NCI-H1694 (cell line): ENCODE results near the gene NKAIN2.
A peak's percentile ranks its signal among the peaks of the same experiment; 100 is the strongest.
"Not testable (repeated sequence)": the region's sequence is repeated elsewhere in the genome, so short reads cannot be mapped to it uniquely, and the experiment has no call there.

Source experiments
- DNase-seq: peaks from one replicate; lab custom pipeline; 2025; lab: John Stamatoyannopoulos, UW

The NKAIN2 gene

DNA sequence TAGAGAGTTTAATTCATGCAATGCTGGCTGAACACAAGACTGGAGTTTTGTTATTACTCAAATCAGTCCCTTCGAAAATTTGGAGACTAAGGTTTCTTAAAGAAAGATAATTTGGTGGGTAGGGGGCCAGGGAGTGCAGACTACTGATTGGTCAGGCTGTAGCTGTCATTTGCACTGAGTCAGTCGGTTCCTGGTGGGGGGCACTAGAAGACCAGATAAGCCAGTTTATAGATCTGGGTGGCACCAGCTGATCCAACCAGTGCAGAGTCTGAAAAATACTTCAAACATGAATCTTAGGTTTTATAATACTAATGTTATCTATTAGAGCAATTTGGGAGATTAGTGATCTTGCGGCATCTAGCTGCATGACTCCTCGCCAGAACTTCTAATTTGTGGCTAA is 530.7 kb downstream of the NKAIN2 start:
- no peak for DNase-seq

- DNase-seq = no peak
Measured at GRCh38 chr6:124339610-124340334, 536.1 kb downstream of the NKAIN2 start.

DNA sequence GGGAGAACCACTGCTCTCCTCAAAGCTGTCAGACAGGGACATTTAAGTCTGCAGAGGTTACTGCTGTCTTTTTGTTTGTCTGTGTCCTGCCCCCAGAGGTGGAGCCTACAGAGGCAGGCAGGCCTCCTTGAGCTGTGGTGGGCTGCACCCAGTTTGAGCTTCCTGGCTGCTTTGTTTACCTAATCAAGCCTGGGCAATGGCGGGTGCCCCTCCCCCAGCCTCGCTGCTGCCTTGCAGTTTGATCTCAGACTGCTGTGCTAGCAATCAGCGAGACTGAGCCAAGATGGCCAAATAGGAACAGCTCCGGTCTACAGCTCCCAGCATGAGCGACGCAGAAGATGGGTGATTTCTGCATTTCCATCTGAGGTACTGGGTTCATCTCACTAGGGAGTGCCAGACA is 544.7 kb downstream of the NKAIN2 start:
- not testable (repeated sequence) for DNase-seq

DNA sequence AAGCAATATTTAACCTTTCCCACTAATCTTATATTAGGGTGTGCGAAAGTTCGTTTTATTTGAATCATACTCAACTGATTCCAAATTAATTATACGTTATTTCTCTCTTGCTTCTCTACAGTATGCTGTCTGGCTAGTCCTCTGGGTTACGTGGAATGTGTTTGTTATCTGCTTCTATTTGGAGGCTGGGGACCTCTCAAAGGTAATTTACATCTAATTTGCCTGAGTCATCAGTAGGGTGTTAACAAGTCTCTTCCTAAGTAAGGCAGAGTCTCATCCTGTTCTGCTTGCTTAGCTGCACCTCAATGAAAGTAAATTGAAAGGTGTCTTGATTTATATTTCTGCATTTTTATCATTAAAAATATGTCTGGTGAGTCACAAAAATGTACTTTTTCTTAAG is 551.5 kb downstream of the NKAIN2 start:
- no peak for DNase-seq

DNA sequence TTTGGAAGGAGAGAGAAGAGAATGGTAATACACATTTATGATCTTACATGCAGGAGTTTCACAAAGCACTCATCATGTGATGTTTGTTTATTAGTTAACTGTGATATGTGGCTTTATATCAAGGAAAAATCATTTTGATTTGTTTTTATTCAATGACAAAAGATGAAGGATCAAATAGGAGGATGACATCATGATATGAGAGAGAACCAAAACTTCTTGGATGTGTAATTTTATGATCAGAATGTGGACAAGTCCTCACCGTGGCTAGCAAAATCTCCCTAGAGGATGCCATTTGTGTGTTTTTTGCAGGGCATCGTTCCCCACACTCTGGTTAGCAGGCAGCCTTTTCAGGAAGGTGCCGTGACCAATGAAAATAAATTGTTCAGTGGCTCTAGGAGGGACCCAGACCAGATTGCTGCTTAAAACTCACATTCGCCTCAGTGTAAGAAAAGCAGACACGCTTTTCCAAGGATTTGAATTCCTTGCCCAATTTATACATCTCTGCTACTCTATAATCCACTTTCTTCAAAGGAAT is 552.7 kb downstream of the NKAIN2 start:
- DNase-seq = no peak

DNA sequence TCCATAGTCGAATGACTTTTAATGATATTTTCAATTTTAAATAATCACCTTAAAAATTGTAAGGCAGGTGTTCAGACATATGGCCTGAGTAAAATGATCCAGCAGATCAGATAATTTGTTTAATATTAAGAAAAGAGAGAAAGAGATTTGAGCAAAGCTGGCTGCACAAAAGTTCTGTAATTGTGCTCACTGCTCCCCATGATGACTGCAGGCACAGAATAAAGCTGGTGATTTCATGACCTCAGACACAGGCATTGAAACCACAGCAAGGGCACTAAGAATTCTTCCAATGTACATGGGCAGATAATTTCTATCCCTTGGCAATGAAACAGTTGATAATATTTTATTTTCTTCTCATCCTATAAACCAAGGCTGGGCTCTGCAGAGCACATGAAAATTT is 553.1 kb downstream of the NKAIN2 start:
- no peak for DNase-seq

DNA sequence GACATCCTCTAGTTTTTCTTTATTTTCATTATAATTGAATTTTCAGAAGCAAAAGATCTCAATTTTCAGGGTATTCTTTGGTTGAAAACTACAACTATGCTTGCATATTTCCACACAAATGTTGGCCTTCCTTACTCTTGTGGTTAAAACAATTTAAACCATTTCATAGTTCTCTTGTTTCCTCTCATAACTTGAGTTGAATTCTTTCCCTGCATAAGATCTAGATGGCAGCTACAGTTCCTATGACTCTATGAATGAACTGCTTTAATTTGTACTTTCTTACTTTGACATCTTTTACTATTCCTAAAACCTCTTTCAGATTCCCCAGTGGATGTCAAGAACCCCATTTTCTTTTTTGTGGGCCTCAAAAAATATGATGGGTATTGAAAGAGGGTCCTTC is 564.5 kb downstream of the NKAIN2 start:
- no peak for DNase-seq

DNA sequence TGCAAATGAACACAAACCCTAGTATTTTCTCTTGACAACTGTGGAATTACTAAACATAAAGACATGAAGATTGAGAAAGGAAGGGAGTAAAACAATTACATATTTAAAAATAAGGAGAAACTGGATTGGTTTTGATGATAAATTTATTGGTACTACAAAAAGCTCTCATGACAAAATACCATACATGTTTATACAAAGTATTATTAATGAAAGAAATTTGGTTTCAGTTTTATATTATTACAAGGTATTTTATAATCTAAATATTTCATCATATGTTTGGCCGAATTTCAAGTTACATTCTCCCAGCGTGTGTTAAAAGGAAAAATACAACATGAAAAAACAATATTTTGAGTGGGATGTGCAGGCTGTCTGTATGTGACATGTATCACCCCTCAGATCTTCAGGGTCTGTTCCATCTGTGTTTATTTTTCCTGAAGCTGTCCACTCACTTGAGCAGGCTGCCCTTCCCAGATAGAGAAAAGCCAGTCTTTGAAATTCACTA is 568.4 kb downstream of the NKAIN2 start:
- DNase-seq = no peak

DNA sequence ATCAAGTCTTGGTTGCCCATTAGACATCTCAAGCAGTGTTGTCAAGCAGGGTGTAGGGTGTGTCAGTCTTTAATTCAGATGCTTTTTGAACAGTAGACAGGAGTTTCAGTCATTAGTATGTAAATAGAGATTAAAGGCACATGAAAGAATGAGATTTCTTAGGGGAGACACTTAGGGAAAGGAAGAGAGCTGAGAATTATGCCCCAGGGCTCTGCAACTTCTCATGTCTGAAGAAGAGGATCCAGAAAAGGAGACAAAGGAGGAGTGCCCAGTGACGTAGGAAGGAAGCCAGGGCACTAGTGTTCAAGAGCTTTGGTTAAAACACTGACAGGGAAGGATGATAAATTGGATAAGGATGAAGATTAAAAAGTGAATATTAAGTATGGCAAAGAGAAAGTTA is 569.7 kb downstream of the NKAIN2 start:
- DNase-seq = no peak

DNA sequence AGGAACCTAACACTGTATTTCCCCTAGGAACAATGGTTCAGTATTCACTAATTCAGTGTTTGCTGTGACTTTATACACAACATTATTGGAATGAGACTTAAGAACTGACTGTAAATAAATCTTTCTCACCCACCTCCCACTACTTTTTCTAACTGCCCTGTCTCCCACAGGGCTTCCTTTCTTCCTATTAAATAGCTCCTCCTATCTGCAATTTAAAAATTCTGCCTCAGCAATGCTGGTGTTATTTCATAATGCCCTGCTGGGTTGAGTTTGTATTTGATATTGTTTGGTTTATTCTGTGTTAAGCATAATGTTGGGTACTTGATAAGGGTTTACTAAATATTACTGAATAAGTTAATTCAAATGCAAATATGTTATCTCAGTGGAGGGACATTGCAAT is 585.5 kb downstream of the NKAIN2 start:
- DNase-seq = no peak

DNA sequence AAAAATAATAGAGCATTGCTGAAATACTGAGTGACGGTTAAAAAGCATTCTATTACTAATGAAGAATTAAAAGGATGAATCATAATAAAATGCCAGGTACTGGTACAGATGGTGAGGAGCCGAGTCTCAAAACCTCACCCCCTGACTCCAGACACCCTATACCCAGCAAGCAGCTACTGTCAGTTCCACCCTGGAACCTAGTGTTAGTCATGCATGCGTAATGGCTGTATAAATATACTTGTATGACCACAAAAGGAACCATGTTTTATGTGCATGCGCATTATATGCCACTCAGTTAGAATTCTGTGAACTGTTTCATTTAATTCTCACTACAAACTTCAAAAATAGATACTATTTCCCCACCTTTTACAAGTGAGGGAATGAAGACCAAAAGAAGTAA is 589.9 kb downstream of the NKAIN2 start:
- DNase-seq = no peak

GRCh38 chr6:124396361-124396760 is 592.7 kb downstream of the NKAIN2 start:
- no peak for DNase-seq

DNA sequence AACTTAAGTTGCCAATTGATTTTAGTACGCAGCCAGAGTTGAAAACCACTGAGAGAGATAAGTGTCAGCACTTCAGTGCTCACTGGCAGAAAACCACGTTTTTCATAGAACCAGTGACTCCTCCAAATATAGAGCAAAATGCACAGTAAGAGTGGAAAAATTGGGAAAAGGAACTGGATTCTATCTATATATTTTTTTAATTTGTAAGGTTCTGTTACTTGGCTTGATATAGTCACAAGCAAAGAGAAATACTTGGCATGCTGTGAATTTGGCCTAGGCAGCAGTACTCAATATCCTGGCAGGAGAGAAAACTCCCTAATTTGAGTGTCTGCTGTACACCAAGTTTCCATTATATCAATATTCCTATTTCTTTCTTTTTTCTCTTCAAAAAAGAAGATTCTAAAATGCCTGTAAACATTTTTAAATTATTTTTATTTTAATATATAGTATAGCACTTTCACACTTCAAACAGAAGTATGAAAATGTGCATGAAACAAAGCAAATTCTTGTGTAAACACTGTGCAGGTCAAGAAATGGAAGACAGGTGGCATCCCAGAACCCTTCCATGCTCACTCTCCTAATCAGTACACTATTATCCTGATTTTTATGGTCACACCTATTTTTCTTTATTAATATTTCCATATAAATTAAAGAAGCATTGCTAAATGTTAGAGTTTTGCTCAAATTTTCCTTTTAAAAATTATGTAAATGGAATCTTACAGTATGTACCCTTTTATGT is 596.8 kb downstream of the NKAIN2 start:
- DNase-seq = no peak

DNA sequence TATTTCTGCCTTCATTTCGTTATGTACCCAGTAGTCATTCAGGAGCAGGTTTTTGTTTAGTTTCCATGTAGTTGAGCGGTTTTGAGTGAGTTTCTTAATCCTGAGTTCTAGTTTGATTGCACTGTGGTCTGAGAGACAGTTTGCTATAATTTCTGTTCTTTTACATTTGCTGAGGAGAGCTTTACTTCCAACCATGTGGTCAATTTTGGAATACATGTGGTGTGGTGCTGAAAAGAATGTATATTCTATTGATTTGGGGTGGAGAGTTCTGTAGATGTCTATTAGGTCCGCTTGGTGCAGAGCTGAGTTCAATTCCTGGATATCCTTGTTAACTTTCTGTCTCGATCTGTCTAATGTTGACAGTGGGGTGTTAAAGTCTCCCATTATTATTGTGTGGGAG is 606.8 kb downstream of the NKAIN2 start:
- not testable (repeated sequence) for DNase-seq

DNA sequence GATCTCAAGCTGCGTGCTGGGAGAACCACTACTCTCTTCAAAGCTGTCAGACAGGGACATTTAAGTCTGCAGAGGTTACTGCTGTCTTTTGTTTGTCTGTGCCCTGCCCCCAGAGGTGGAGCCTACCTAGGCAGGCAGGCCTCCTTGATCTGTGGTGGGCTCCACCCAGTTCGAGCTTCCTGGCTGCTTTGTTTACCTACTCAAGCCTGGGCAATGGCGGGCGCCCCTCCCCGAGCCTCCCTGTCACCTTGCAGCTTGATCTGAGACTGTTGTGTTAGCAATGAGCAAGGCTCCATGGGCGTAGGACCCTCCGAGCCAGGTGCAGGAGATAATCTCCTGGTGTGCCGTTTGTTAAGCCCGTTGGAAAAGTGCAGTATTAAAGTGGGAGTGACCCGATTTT is 609.0 kb downstream of the NKAIN2 start:
- not testable (repeated sequence) for DNase-seq

GRCh38 chr6:124420116-124420840 is 616.6 kb downstream of the NKAIN2 start:
- peak; percentile 25 for DNase-seq

DNA sequence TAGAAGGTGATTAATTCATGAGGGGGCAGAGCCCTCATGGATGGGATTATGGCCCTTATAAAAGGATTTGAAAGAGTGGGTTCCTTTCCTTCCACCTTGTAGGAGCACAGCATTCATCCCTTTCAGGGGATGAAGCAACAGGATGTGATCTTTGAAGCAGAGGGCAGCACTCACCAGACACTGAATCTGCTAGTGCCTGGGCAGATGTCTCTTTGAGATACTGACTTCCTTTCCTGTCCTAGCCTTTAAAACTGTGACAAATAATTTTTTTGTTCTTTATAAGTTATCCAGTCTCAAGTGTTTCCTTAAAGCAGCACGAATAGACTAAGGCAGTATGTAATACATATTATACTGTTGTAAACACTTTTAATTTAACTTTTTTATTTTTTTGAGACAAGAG is 620.0 kb downstream of the NKAIN2 start:
- no peak for DNase-seq

GRCh38 chr6:124430740-124431318 is 627.2 kb downstream of the NKAIN2 start:
- DNase-seq = no peak

- DNase-seq = no peak
Measured at GRCh38 chr6:124432620-124433019, 629.0 kb downstream of the NKAIN2 start.

DNA sequence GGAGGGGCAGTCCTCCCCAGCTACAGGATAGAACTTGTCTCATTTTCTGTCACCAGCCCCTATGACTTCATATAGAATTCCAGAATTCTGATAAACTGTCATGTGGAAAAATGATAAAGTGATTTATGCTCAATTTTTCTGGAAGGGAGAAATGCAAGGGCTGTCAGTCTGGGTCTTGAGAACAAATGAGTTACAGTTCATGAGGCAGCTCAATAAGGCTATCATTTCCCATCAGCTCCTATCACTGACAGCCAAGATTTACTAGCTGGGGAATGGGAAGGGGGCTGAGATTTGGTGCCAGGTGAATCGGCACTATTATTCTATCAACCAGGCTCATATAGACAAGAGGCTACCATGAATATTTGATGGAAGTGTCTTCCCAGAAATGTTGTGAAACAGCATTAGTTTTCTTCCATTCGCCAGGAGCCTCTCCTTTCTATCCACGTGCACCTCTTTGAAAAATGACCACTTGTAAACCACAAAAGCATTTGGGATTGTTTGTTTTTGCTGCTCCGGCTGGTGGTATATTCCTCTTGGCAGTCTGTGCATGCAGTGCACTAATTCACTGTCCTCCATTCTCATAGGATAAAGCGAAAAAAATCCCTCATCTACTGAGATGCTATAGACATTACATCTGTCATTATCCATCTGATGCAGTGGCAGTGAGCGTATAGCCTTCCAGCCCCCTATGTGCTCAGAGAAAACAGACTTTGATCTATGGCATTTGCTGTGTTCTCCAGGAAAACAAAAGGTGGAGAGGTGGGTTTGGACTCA is 629.9 kb downstream of the NKAIN2 start:
- peak; percentile 30 for DNase-seq

DNA sequence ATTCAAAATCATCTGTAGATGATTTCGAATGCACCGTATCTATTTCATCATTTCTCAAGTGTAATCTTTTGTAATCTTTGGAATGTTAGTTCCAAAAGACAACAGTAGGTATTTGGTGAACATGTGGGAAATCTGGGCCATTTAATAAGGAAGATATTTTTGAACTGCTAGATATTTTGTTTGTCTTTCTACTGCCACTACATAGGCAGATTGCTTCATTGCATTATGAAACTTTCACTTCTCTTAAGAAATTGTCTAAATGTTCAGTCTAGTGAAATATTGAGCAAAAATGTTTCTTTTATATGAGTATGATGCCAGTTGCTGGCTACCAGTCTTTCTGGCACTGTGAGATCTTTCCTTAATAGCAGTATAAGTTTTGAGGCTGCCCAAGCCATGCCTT is 630.8 kb downstream of the NKAIN2 start:
- no peak for DNase-seq
